A673 (cell line): ENCODE results near the gene KRTAP6-3. TPM values are rescaled to one million over a fixed set of nuclear protein-coding genes. Genes with fewer than 3 reads are reported as not detected.

Experiments
- BruUV-seq: library from RNA; stranded (reverse); fragments of 400-500 nt; replicated peaks from 2 replicates; lab custom pipeline; 2021; lab: Mats Ljungman, UMichigan
- CTCF ChIA-PET: fragments of 300-600 bp; sonication (Branson Sonifier 250); formaldehyde crosslinking; loops from one replicate; lab custom pipeline; 2022; ENCODE audit warnings: antibody characterized with exemption; lab: Charles Lee
- POLR2A ChIA-PET: fragments of 300-600 bp; sonication (Branson Sonifier 250); formaldehyde crosslinking; loops from one replicate; lab custom pipeline; 2022; ENCODE audit warnings: antibody characterized with exemption; ENCODE audit not compliant: low non-redundant PET; lab: Charles Lee
- DNase-seq: peaks from one replicate; pipeline ENCODE4 v3.0.0-alpha.2; 2015; ENCODE audit warnings: low spot score
- H3K27ac ChIP-seq: fragments of 200-600 bp; sonication (generic); 2 replicates; pipeline ENCODE4 v1.5.1; 2016; ENCODE audit warnings: mixed run types, low read depth, mild to moderate bottlenecking, mixed read lengths, antibody characterized with exemption, low read length; ENCODE audit not compliant: poor library complexity, severe bottlenecking
- H3K27me3 ChIP-seq: fragments of 200-600 bp; sonication (generic); replicated peaks from 2 replicates; pipeline ENCODE4 v1.6.1; 2017; ENCODE audit warnings: mixed run types, low read depth, mild to moderate bottlenecking, mixed read lengths, antibody characterized with exemption, low read length; ENCODE audit not compliant: insufficient read depth, poor library complexity
- H3K36me3 ChIP-seq: fragments of 200-600 bp; sonication (generic); 2 replicates; pipeline ENCODE4 v1.6.1; 2016; ENCODE audit warnings: mixed run types, mild to moderate bottlenecking, mixed read lengths, antibody characterized with exemption, low read length; ENCODE audit not compliant: insufficient read depth, poor library complexity, severe bottlenecking
- H3K4me1 ChIP-seq: fragments of 200-600 bp; sonication (generic); 2 replicates; pipeline ENCODE4 v1.6.1; 2017; ENCODE audit warnings: mixed run types, mild to moderate bottlenecking, mixed read lengths, antibody characterized with exemption, low read length; ENCODE audit not compliant: insufficient read depth, poor library complexity, severe bottlenecking
- H3K4me3 ChIP-seq: fragments of 200-600 bp; sonication (generic); 2 replicates; pipeline ENCODE4 v1.5.1; 2016; ENCODE audit warnings: low read depth, mixed run types, mild to moderate bottlenecking, mixed read lengths, low read length; ENCODE audit not compliant: poor library complexity, severe bottlenecking
- H3K9me3 ChIP-seq: fragments of 200-600 bp; sonication (generic); 2 replicates; pipeline ENCODE4 v1.6.1; 2016; ENCODE audit warnings: mixed run types, low read depth, mild to moderate bottlenecking, mixed read lengths, antibody characterized with exemption, low read length; ENCODE audit not compliant: poor library complexity, severe bottlenecking
- CTCF ChIP-seq: fragments of 300-800, 200-600 bp; sonication (generic); conservative IDR thresholded peaks from 2 replicates; pipeline ENCODE4 v1.5.1; 2017; ENCODE audit warnings: low read depth, mild to moderate bottlenecking, antibody characterized with exemption, low read length, moderate library complexity, mixed read lengths
- EZH2 ChIP-seq: fragments of 200-600 bp; sonication (generic); IDR thresholded peaks from 2 replicates; pipeline ENCODE4 v1.6.1; 2017; ENCODE audit warnings: borderline replicate concordance, low read depth, mild to moderate bottlenecking, mixed read lengths, antibody characterized with exemption, low read length; ENCODE audit not compliant: poor library complexity, severe bottlenecking
- intact Hi-C: fragments of 100-400 bp; cut with micrococcal nuclease; formaldehyde crosslinking; loops from one replicate; pipeline ENCODE4 v1.10.0; 2022; ENCODE audit not compliant: unreplicated experiment
- total RNA-seq: library from RNA; stranded (reverse); gene quantifications from 2 replicates; pipeline ENCODE4 v1.2.3, GENCODE V29; 2021

KRTAP6-3 gene
- total RNA-seq, 1 experiment from 2014 or later = not detected

GRCh38 chr21:30629200-30629599, 37.0 kb downstream of the KRTAP6-3 start:
- no TSS peak for BruUV-seq
- CTCF ChIA-PET = no interaction called here
- Histone ChIP-seq H3K27ac (no peak overlapping the region), H3K4me3 (no peak overlapping the region), H3K36me3 (no peaks in the 10 kb centered on the region), H3K4me1 (no peaks in the 10 kb centered on the region), H3K27me3 (no peaks in the 10 kb centered on the region), H3K9me3 (peaks cover 5% of the 10 kb centered on the region)
- intact Hi-C loops = no loop called here
- no peak for DNase-seq
- POLR2A ChIA-PET = no interaction called here
- TF ChIP-seq CTCF = no peak
- no peak for TF ChIP-seq EZH2

DNA sequence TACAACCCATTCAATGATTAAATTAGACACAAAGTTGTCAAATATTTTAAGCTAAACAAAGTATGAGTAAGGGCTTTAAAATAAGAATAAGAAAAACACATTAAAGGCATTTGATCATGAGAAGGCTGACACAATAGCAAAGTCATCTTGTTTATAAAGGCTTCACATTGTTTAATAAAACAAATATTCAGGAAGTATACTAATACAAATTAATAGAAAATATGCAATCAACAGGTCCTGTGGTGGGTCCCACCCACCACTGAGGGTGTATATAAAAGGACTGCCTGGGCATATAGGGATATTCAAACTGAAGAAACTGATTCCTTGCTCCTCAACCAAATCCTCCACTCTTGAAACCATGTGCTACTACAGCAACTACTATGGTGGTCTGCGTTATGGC, 42.7 kb downstream of the KRTAP6-3 start, which contains the start of gene KRTAP20-2:
TSS of gene KRTAP20-2 (plus strand) at position 301 of the 400 bp plus-strand sequence. CDS start at position 359, 58 bp downstream.
- intact Hi-C loops = no loop called here
- ChIA-PET CTCF (no interaction called here), POLR2A (no interaction called here)
- no peak for TF ChIP-seq CTCF
- Histone ChIP-seq H3K4me1 (no peaks in the 10 kb centered on the region), H3K4me3 (no peak within 1 kb of the TSS), H3K27me3 (no peaks in the 10 kb centered on the region), H3K9me3 (peaks cover 19% of the 10 kb centered on the region), H3K36me3 (no peaks in the 10 kb centered on the region), H3K27ac (no peak within 1 kb of the TSS)
- DNase-seq = no peak
- no TSS peak for BruUV-seq

DNA sequence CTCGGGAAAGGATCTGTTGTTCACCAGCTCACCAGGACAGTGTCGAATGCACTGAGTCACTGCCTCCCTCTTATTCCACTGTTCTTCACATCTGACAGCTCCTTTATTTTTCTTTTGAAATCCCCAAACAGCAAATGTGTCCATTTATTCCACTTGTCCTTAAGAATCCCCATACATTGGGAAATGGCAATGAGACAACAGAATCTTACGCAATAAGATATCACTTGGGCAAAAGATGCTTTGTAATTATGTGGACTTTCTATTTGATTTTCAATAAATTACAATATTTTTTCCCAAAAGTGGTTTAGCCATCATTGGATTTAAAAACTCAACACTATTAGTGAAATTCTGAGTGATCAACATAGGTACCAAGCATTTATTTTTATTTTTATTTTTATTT, 46.4 kb downstream of the KRTAP6-3 start:
- DNase-seq = no peak
- intact Hi-C loops = no loop called here
- TF ChIP-seq EZH2 (no peak), CTCF (no peak)
- peaks cover 22% of the 10 kb centered on the region for H3K9me3 ChIP-seq
- H3K27me3 ChIP-seq = no peaks in the 10 kb centered on the region
- no TSS peak for BruUV-seq
- ChIA-PET POLR2A (no interaction called here), CTCF (no interaction called here)
- H3K4me1 ChIP-seq = no peaks in the 10 kb centered on the region
- H3K36me3 ChIP-seq = no peaks in the 10 kb centered on the region
- H3K4me3 ChIP-seq = no peak overlapping the region
- H3K27ac ChIP-seq = no peak overlapping the region
